GM18858 (cell line): Measurements from ENCODE around the gene ASCC2.
"Not testable (repeated sequence)": the region's sequence is repeated elsewhere in the genome, so short reads cannot be mapped to it uniquely, and the experiment has no call there.

Experiments
- ATAC-seq: cut with Tn5 transposase; IDR thresholded peaks from one replicate; pipeline ENCODE4 v1.9.1; 2021; ENCODE audit not compliant: unreplicated experiment

The ASCC2 gene

DNA sequence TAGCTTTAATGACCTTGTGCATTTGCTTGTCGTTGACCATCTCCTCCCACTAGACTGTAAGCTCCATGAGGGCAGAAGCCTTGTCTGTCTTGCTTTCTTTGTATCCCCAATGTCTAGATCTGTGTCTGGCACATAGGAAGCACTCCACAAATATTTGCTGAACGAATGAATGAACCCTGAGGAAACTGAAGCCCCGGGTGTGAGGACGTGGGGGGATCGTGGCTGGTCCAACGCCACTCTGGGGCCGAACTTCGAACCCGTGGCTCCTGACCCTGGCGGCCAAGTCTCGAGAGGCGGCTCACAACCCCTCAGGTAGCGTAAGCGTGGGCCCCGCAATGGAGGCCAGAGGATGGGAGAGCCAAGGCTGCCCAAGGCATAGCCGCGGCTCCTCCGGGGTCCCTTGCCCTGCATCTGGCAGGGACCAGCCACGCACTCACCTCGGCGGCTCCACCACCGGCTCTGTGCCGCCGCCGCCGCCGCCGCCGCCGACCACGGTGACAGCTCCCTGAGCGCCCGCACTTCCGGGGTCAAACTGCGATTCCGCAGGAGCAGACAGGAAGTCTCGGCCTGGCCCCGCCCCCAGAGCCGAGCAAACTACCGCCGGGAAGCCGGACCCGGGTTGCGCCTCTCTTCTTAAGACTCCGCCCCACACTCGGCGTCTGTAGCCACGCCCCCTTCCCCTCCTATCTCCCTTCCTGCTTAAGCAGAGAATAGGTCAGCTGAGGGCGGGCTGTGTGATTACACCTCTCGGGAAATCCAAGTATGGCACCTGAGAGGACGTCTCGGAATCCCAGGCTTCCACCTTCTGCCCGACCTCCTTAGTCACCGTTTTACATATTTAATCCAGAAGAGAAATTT lies at the start of gene ASCC2:
ASCC2 (minus strand) TSS at position 534 of the 858 bp plus-strand sequence. CDS start 5,949 bp downstream, outside the sequence.
- peak; percentile 78 for ATAC-seq

DNA sequence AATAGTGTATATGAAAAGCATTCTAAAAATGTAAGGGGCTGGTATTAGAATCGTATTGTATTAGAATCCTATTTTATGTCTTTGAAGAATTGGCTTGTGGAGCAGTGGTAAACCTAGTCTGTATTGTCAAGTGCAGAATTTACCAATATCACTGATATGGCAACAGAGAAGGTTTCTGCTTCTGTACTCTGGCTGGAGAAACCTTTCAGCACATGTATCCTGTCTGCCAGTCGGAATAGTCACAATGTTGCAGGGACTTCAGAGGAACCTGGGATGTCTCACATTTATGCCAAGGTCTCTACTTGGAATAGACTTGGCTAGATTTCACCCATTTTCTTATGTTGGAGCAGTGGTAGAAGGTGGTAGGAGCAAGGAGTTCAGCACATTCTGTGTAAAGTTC lies 49.3 kb upstream of the ASCC2 start:
- no peak for ATAC-seq

- no peak for ATAC-seq
These were observed 48.5 kb upstream of the ASCC2 start for GRCh38 chr22:29886596-29886995.

- ATAC-seq, result no peak
These were observed 47.5 kb upstream of the ASCC2 start for GRCh38 chr22:29885610-29886009.

GRCh38 chr22:29883775-29884097 lies 45.7 kb upstream of the ASCC2 start:
- ATAC-seq, result no peak

DNA sequence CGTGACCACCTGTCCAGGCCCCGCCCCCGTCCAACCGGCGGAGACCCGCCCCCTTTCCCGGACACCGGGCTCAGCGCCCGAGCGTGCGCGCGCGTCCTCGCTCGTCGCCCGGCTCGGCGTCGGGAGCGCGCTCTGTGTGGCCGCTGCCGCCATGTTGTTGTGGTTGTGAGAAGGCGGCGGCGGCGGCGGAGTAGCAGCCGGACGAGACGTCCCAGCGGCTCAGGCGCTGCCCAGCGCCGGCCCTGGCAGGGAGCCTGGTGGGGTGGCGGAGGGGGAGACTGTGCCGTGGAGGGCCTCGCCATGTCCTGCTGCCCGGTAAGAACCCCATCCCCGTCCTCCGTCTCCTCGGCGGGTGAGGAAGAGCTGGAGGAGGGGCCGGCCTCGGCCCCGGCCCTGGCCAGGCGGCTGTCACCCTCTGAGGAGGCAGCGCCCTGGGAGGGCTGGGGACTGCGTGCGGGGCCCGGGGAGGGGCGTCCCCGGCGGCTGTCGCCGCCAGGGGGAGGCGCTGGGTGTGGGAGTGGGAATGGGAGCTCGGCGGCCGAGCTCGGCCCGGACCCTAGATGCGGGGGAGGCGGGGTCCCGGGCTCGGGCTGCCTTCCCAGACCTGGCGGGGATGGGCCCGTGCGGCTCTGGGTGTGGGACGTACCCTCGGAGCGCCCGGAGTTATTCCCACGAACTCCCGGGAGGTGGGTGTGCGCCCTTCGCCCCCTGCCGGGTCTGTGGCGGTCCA lies 45.1 kb upstream of the ASCC2 start, which contains the start of gene MTMR3:
MTMR3 (plus strand) TSS at position 130 of the 730 bp plus-strand sequence. CDS start 87,886 bp downstream, outside the sequence.
- peak; percentile 62 for ATAC-seq

DNA sequence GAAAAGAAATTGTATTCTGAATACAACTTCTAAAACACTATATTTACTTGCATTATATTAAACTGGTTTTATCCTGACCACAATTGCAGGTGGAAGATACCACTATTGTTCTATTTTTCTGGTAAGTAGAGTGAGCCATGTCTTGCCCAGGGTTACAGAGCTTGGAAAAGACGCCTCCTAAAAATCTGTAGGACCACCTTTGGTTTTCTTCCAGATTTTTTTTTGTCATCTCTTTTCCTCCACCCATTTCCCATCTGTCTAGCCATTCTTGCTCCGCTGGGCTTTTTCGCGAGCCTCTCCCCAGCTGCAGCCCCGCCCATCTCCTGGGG lies 44.6 kb upstream of the ASCC2 start:
- no peak for ATAC-seq

GRCh38 chr22:29879753-29880152 lies 41.7 kb upstream of the ASCC2 start:
- no peak for ATAC-seq

- no peak for ATAC-seq
These were observed 39.5 kb upstream of the ASCC2 start for GRCh38 chr22:29877620-29878019.

GRCh38 chr22:29873943-29874342 lies 35.9 kb upstream of the ASCC2 start:
- no peak for ATAC-seq

GRCh38 chr22:29872989-29873388 lies 34.9 kb upstream of the ASCC2 start:
- no peak for ATAC-seq

GRCh38 chr22:29872144-29872893 lies 34.2 kb upstream of the ASCC2 start:
- ATAC-seq, result no peak

- no peak for ATAC-seq
These were observed 33.6 kb upstream of the ASCC2 start for GRCh38 chr22:29871684-29872083.

- ATAC-seq, result no peak
These were observed 32.5 kb upstream of the ASCC2 start for GRCh38 chr22:29870574-29870973.

- no peak for ATAC-seq
These were observed 29.8 kb upstream of the ASCC2 start for GRCh38 chr22:29867851-29868250.

DNA sequence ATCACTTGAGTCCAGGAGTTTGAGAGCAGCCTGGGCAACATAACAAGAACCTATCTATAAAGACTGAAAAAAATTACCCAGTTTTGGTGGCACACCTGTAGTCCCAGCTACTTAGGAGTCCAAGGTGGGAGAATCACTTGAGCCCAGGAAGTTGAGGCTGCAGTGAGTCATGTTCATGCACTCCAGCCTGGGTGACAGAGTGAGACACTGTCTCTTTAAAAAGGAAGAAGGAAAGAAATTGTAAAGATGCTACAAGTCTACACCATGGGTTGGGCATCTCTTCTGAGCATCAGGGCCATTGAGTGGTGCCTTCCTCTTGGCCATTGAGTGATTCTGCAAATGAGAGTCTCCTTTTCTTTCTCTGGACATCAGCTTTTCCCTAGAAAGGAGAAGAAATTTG lies 29.2 kb upstream of the ASCC2 start:
- ATAC-seq, result no peak

- not testable (repeated sequence) for ATAC-seq
These were observed 27.5 kb upstream of the ASCC2 start for GRCh38 chr22:29865572-29865971.

DNA sequence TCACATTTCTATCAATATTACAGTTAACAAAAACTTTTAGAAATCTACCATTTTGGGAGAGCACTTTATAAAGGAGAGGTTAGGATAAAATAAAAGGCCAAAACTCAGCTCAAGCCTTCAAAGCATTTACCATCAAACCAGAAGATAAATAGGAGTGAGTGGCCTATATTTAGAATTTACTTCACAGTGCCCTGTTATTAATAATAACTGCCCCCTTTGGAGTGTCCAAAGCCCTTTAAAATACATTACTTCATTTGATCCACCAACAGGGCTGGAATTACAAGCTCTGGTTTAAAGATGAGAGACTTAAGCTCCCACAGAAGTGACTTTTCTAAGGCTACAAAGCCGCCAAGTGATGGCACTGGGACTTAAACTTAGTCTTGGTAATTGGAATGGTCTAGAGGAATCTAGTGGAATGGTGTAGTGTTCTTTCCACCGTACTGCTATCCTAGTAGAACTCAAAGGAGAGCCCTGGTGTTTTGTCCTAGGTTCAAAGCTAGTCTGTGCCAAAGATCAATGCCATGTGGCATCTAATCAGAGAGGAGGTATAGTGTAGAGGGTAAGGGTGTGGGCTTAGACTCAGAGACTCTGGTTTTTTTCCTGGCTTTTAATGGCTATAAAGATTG lies 23.7 kb upstream of the ASCC2 start:
- ATAC-seq, result no peak

DNA sequence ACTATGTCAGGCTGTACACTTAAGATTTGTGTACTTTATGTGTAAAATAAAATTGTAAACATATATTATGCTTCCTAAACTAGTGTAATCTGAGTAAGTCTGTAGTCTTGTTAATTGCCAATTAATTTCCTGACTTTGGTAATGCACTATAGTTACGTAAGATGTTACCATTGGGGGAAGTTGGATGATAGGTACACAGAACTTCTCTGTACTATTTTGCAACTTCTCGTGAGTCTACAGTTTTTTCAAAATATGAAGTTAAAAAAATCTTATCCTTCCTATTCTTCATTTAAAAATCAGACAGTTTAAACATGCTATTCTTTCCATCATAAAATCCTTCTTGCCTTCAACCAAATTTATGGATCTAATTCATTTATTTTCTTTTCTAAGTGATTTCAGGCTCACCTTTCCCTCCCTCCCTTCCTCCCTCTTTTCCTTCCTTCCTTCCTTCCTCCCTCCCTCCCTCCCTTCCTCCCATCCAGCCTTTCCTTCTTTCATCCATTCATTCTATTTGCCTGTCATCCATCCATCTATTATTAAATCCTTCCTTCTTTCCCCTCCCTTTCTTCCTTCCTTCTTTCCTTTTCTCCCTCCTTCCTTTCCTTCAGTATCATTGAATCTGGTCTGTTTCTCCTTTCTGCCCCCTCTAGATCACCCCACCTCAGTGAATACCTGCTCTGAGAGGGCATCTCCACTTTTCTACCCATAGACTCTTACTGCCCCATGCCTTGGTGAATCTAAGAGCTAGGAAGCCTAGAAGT lies 22.1 kb upstream of the ASCC2 start:
- ATAC-seq, result no peak

DNA sequence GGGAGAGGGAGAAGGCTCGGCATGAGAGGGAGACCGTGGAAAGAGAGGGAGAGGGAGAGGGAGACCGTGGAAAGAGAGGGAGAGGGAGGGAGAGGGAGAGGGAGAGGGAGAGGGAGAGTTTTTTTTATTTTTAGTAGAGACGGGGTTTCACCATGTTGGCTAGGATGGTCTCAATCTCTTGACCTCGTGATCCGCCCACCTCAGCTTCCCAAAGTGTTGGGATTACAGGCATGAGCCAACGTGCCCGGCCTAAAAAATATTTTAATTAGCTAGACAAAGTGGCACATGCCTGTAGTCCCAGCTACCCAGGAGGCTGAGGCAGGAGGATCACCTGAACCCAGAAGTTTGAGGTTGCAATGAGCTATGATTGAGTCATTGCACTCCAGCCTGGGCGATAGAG lies 21.0 kb upstream of the ASCC2 start:
- not testable (repeated sequence) for ATAC-seq
